Suprapubic skin (tissue), 4 donors: ENCODE results near the gene FAM111A. TPM values are rescaled to one million over a fixed set of nuclear protein-coding genes. Genes with fewer than 3 reads are reported as not detected.

ENCODE experiments used
- DNase-seq, 2 donors: peaks; one replicate each; pipeline ENCODE4 v3.0.0-alpha.2; 2019; ENCODE audit warnings: low spot score in 2 of 2
- H3K27ac ChIP-seq: fragments of 200-600 bp; sonication (generic); one replicate; pipeline ENCODE4 v1.5.1; 2019
- H3K27me3 ChIP-seq: fragments of 200-600 bp; sonication (generic); one replicate; pipeline ENCODE4 v1.5.1; 2019
- H3K36me3 ChIP-seq: fragments of 200-600 bp; sonication (generic); one replicate; pipeline ENCODE4 v1.5.1; 2019
- H3K4me1 ChIP-seq: fragments of 200-600 bp; sonication (generic); one replicate; pipeline ENCODE4 v1.5.1; 2019
- H3K4me3 ChIP-seq: fragments of 200-600 bp; sonication (generic); one replicate; pipeline ENCODE4 v1.5.1; 2019; ENCODE audit warnings: mild to moderate bottlenecking
- H3K9me3 ChIP-seq: fragments of 200-600 bp; sonication (generic); one replicate; pipeline ENCODE4 v1.5.1; 2019
- EP300 ChIP-seq: sonication (generic); formaldehyde crosslinking; IDR thresholded peaks from one replicate; pipeline ENCODE4 v1.6.1; 2017; ENCODE audit warnings: antibody characterized with exemption
- POLR2A ChIP-seq, 2 donors: fragments of 450-650 bp; IDR thresholded peaks; one replicate each; pipeline ENCODE4 v1.6.1; 2017; ENCODE audit warnings: antibody characterized with exemption in 2 of 2, mild to moderate bottlenecking in 2 of 2, moderate library complexity in 2 of 2
- POLR2AphosphoS5 ChIP-seq, 3 donors: sonication (generic); formaldehyde crosslinking; IDR thresholded peaks; one replicate each; pipeline ENCODE4 v1.6.1; 2017; ENCODE audit warnings: antibody characterized with exemption in 3 of 3
- WGBS: methylation state at CpG from one replicate; pipeline ENCODE4 v1.1.5; 2018; 5-methylcytosine and 5-hydroxymethylcytosine counted together
- total RNA-seq, 4 donors: library from RNA; depleted of rRNA; stranded (reverse); fragments of >200 nt; gene quantifications; one replicate each; pipeline ENCODE4 v1.1.0, GENCODE V29; 2016
- TF ChIP-seq, protein P1 (sequence below), 2 donors: fragments of 200-600 bp in 1 of 2; fragments of 450-650 bp in 1 of 2; sonication (generic) in 1 of 2; IDR thresholded peaks; one replicate each; pipeline ENCODE4 v1.5.1; 2016 to 2019; ENCODE audit warnings: antibody characterized with exemption in 2 of 2, mild to moderate bottlenecking in 1 of 2, moderate library complexity in 1 of 2

FAM111A gene
- total RNA-seq, 4 donors from 2014 or later: 12.5 to 55.7 (median 21.6) TPM

DNA sequence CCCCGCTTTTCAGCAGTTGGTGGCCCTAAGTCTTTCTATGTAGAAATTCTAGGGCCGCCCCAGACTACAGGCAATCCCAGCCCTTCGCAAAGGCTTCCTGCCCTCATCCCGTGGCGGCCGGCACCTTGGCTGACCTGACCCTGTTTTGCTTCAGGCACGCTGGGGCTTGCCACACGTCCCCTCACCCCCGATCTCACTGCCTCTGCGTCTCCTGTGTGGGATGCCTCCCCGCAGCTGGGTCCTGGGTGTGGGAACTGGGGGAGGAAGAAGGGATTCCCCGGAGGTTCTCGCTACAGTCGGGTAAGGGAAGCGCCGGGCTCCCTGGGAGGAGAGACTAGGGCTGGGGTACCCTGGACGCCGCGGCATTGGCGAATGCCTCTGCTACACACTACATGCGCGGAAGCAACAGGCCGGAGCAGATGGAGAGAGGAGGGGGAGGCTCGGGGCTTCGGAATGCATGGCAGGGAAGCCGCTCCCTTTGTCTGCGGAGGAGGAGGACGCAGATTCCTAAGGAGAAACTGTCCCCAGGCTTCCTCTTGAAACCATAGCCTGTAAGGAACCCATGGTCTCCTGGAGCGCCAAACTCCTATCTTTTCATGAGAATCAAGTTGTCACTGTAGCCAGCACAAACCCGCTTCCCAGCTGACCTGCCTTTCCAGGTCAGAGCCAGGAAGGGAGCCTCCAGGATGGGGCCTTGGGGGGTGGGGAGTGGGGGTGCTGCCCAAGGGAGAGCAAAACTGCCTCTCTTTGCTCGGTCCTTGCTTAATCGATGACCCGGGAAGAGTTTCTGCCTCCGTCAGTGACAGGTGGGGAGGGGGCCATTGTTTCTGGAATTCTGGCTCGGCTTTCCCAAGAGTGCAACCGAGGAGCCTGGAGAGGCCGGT, 30.7 kb downstream of the FAM111A start:
- 5% methylated on average over 25 of the region's 37 CpGs for WGBS
- H3K4me3 ChIP-seq: peak overlapping the region; percentile 70
- peaks cover 23% of the 10 kb centered on the region for H3K4me1 ChIP-seq
- TF ChIP-seq, protein P1, sequence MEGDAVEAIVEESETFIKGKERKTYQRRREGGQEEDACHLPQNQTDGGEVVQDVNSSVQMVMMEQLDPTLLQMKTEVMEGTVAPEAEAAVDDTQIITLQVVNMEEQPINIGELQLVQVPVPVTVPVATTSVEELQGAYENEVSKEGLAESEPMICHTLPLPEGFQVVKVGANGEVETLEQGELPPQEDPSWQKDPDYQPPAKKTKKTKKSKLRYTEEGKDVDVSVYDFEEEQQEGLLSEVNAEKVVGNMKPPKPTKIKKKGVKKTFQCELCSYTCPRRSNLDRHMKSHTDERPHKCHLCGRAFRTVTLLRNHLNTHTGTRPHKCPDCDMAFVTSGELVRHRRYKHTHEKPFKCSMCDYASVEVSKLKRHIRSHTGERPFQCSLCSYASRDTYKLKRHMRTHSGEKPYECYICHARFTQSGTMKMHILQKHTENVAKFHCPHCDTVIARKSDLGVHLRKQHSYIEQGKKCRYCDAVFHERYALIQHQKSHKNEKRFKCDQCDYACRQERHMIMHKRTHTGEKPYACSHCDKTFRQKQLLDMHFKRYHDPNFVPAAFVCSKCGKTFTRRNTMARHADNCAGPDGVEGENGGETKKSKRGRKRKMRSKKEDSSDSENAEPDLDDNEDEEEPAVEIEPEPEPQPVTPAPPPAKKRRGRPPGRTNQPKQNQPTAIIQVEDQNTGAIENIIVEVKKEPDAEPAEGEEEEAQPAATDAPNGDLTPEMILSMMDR (IDR thresholded peaks at IDR 0.05): no peak
- TF ChIP-seq POLR2A (IDR thresholded peaks at IDR 0.05) (no peak), EP300 (no peak)
- peak overlapping the region; percentile 70 for H3K27ac ChIP-seq
- H3K36me3 ChIP-seq: no peaks in the 10 kb centered on the region
- H3K9me3 ChIP-seq: no peaks in the 10 kb centered on the region
- no peaks in the 10 kb centered on the region for H3K27me3 ChIP-seq
- DNase-seq: peak in 1 of 2 donors; percentile 81

DNA sequence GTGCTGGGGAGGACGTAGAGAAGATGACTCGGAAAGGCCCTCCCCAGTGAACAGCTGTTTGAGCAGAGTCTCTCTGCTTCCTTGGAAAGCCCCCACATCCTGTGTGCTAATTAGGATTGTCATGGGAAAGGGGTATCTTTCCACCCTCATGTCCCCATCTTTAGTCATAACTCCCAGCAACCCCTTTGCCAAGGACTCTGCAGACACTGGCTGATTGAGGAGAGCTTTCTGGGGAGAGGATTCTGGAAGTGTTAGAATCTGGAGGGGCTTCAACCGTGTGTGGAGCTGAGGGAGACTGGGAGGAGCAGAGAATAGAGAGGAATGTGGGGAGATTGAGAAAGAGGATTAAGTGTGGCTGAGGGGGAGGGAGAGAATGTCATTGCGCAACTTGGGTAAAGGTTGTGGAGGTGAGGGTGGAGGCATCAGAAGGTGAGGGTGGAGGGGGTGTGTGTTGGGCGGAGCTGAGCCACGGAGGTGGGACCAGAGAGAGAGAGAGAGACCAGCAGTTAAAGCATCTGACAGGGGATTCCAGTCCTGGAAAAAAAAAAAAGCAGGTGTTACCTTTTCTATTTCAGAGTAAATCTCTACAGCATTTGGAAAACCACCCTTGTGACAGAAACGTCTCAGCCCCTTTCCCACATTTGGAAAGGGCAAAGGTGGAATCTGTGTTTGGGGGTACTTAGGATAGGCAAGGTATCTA, 31.5 kb downstream of the FAM111A start:
- H3K27ac ChIP-seq: peak overlapping the region; percentile 70
- WGBS: 29% methylated on average over 5 of the region's 7 CpGs
- H3K9me3 ChIP-seq: no peaks in the 10 kb centered on the region
- H3K4me3 ChIP-seq: peak overlapping the region; percentile 70
- H3K36me3 ChIP-seq: no peaks in the 10 kb centered on the region
- TF ChIP-seq, protein P1 (IDR thresholded peaks at IDR 0.05): no peak
- TF ChIP-seq POLR2AphosphoS5 (IDR thresholded peaks at IDR 0.05) (no peak), EP300 (no peak), POLR2A (IDR thresholded peaks at IDR 0.05) (no peak)
- no peak for DNase-seq
- no peaks in the 10 kb centered on the region for H3K27me3 ChIP-seq
- H3K4me1 ChIP-seq: peaks cover 23% of the 10 kb centered on the region

DNA sequence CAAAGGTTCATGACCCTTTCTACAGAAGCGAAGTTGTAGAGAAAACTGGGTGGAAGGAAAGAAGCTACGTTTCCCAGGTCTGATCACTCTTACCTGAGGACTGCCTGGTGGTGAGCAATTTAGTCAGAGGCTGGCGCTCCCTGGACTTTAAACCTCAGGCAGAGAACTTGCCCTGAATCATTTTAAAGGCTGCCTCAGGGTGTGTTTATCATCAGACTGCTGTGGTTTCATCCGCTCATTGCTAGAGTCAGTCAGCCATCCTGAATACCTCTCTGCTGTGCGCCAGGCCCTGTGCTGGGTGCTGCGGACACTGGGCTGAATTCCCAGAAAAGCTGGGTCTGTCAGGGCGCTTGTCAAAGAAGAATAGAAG, 32.0 kb downstream of the FAM111A start:
- peaks cover 23% of the 10 kb centered on the region for H3K4me1 ChIP-seq
- no peak for DNase-seq
- TF ChIP-seq POLR2AphosphoS5 (IDR thresholded peaks at IDR 0.05): no peak
- TF ChIP-seq, protein P1 (IDR thresholded peaks at IDR 0.05): no peak
- no peak for TF ChIP-seq POLR2A (IDR thresholded peaks at IDR 0.05)
- no peak for TF ChIP-seq EP300
- H3K36me3 ChIP-seq: no peaks in the 10 kb centered on the region
- no peaks in the 10 kb centered on the region for H3K27me3 ChIP-seq
- H3K9me3 ChIP-seq: no peaks in the 10 kb centered on the region
- H3K27ac ChIP-seq: no peak overlapping the region
- H3K4me3 ChIP-seq: no peak overlapping the region
- 67% methylated on average over 7 of the region's 7 CpGs for WGBS

DNA sequence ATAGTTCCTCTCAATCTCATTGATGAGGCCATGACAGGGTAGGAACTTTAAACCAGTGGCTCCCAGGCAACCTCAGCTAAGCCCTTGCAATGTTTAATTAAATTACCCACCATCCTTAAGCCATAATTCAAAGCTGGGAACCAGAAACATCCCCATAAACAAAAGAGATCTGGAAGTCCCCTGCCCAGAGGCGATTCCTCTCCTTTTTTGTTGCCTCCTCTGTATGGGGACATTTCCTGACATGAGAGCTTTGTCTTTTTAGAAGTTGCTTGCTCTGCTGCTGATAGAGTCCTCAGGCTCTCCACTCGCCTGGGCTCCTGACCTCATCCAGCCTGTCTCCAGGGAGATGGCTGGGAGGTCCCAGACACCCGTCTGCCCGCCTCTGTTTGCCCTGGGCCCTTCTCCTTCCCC, 32.4 kb downstream of the FAM111A start:
- no peak for DNase-seq
- peaks cover 23% of the 10 kb centered on the region for H3K4me1 ChIP-seq
- TF ChIP-seq POLR2AphosphoS5 (IDR thresholded peaks at IDR 0.05) (no peak), POLR2A (IDR thresholded peaks at IDR 0.05) (no peak), EP300 (no peak)
- TF ChIP-seq, protein P1 (IDR thresholded peaks at IDR 0.05): no peak
- no peaks in the 10 kb centered on the region for H3K36me3 ChIP-seq
- no peaks in the 10 kb centered on the region for H3K27me3 ChIP-seq
- H3K27ac ChIP-seq: no peak overlapping the region
- H3K9me3 ChIP-seq: no peaks in the 10 kb centered on the region
- no peak overlapping the region for H3K4me3 ChIP-seq
- 51% methylated on average over 4 of the region's 4 CpGs for WGBS

DNA sequence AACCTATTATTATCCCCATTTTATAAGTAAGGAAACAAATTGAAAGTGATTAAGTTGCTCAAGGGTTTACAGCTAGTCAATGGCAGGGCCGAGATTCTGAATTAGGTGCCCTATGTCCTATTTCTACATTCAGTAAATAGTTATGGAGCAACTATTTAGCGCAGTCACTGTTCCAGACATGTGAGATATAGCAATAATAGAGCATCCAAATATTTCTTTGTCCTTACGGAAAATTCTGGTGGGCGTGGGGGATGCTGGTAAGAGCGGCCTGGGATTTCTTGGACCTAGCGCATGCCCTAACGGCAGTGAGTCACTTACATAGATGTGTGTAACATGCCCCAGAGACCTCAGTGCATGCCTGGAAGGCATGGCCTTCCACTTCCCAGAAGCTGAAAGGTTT, 33.7 kb downstream of the FAM111A start:
- Histone ChIP-seq H3K9me3 (no peaks in the 10 kb centered on the region), H3K4me1 (peaks cover 23% of the 10 kb centered on the region), H3K27ac (no peak overlapping the region), H3K4me3 (no peak overlapping the region), H3K36me3 (no peaks in the 10 kb centered on the region), H3K27me3 (no peaks in the 10 kb centered on the region)
- TF ChIP-seq POLR2AphosphoS5 (IDR thresholded peaks at IDR 0.05) (no peak), EP300 (no peak), POLR2A (IDR thresholded peaks at IDR 0.05) (no peak)
- TF ChIP-seq, protein P1 (IDR thresholded peaks at IDR 0.05): no peak
- 95% methylated on average over 7 of the region's 7 CpGs for WGBS
- no peak for DNase-seq
